SK-N-SH (cell line): Measurements from ENCODE around the gene PTPN14. TPM values are rescaled to one million over a fixed set of nuclear protein-coding genes. Genes with fewer than 3 reads are reported as not detected.
A peak's percentile ranks its signal among the peaks of the same experiment; 100 is the strongest.

Experiments
- CTCF ChIA-PET: fragments of 300-600, 350-600 bp; formaldehyde crosslinking; extraction: SDS; loops from one replicate; lab custom pipeline; 2021; lab: Yijun Ruan, JAX
- POLR2A ChIA-PET: fragments of 350-600 bp; sonication (Branson Sonifier 250); formaldehyde crosslinking; extraction: SDS; loops from one replicate; lab custom pipeline; 2020; ENCODE audit warnings: antibody characterized with exemption, inconsistent platforms; lab: Yijun Ruan, JAX
- DNase-seq: peaks from one replicate; pipeline ENCODE4 v3.0.0; 2012
- H2AFZ ChIP-seq: fragments of 200-600 bp; sonication (generic); 2 replicates; pipeline ENCODE4 v1.8.1; 2016; ENCODE audit warnings: antibody characterized with exemption, mild to moderate bottlenecking, low read depth
- H3F3A ChIP-seq: fragments of 200-600 bp; sonication (generic); replicated peaks from 2 replicates; pipeline ENCODE3; 2016; ENCODE audit warnings: antibody characterized with exemption, mild to moderate bottlenecking; ENCODE audit not compliant: insufficient read depth
- H3K27ac ChIP-seq, 2 experiments: fragments of 200-500 bp in 1 of 2; fragments of 200-600 bp in 1 of 2; sonication (Bioruptor generic) in 1 of 2; sonication (generic), shearing (Covaris generic) in 1 of 2; 2 replicates each; pipeline versions ENCODE4 v1.5.1 to v1.6.1; 2014 to 2016; ENCODE audit warnings: low read depth in 2 of 2, inconsistent platforms in 1 of 2, low read length in 1 of 2, mild to moderate bottlenecking in 1 of 2, mixed read lengths in 1 of 2
- H3K27me3 ChIP-seq: fragments of 200-600 bp; sonication (generic), shearing (Covaris generic); 2 replicates; pipeline ENCODE4 v1.6.1; 2016; ENCODE audit warnings: mixed run types; ENCODE audit not compliant: insufficient read depth
- H3K36me3 ChIP-seq, 2 experiments: fragments of 200-500 bp in 1 of 2; fragments of 200-600 bp in 1 of 2; sonication (Bioruptor generic) in 1 of 2; sonication (generic) in 1 of 2; replicated peaks in 1 of 2; 2 replicates each; pipeline versions ENCODE3 to v1.5.1; 2014 to 2016; ENCODE audit warnings: low read length in 1 of 2, mild to moderate bottlenecking in 1 of 2; ENCODE audit not compliant: insufficient read depth in 2 of 2, control insufficient read depth in 1 of 2
- H3K4me1 ChIP-seq, 2 experiments: fragments of 200-500 bp in 1 of 2; fragments of 200-600 bp in 1 of 2; sonication (Bioruptor generic) in 1 of 2; sonication (generic), shearing (Covaris generic) in 1 of 2; 2 replicates each; pipeline versions ENCODE4 v1.5.1 to v1.6.1; 2014 to 2016; ENCODE audit warnings: low read depth in 1 of 2, low read length in 1 of 2, mixed run types in 1 of 2; ENCODE audit not compliant: insufficient read depth in 2 of 2, control insufficient read depth in 1 of 2
- H3K4me2 ChIP-seq: fragments of 200-600 bp; sonication (generic), shearing (Covaris generic); 2 replicates; pipeline ENCODE4 v1.6.1; 2017; ENCODE audit warnings: mixed run types
- H3K4me3 ChIP-seq, 2 experiments: fragments of 200-500 bp in 1 of 2; fragments of 200-600 bp in 1 of 2; sonication (Bioruptor generic) in 1 of 2; sonication (generic), shearing (Covaris generic) in 1 of 2; 2 replicates each; pipeline versions ENCODE4 v1.5.1 to v1.8.1; 2014 to 2016; ENCODE audit warnings: low read depth in 2 of 2, inconsistent platforms in 1 of 2, low read length in 1 of 2, mild to moderate bottlenecking in 1 of 2, mixed read lengths in 1 of 2, moderate library complexity in 1 of 2
- H3K79me2 ChIP-seq: fragments of 200-600 bp; sonication (generic); 2 replicates; pipeline ENCODE4 v1.8.1; 2017; ENCODE audit warnings: mild to moderate bottlenecking; ENCODE audit not compliant: insufficient read depth
- H3K9ac ChIP-seq: fragments of 200-600 bp; sonication (generic); 2 replicates; pipeline ENCODE4 v1.6.1; 2017; ENCODE audit warnings: mixed run types
- H3K9me2 ChIP-seq: fragments of 200-600 bp; sonication (generic); 2 replicates; pipeline ENCODE4 v1.6.1; 2017; ENCODE audit warnings: mixed run types
- H3K9me3 ChIP-seq: fragments of 200-600 bp; sonication (generic); 2 replicates; pipeline ENCODE4 v1.6.1; 2017; ENCODE audit warnings: mixed run types, mild to moderate bottlenecking, moderate library complexity
- H4K20me1 ChIP-seq: fragments of 200-600 bp; sonication (generic); 2 replicates; pipeline ENCODE4 v1.6.1; 2017; ENCODE audit warnings: mild to moderate bottlenecking, mixed run types; ENCODE audit not compliant: insufficient read depth
- FOSL2 ChIP-seq: IDR thresholded peaks from 2 replicates; pipeline ENCODE4 v1.4.0; 2012; ENCODE audit warnings: low read depth, mild to moderate bottlenecking, moderate library complexity, borderline replicate concordance
- NRF1 ChIP-seq: IDR thresholded peaks from 2 replicates; pipeline ENCODE4 v1.6.1; 2012; ENCODE audit warnings: low read depth, mild to moderate bottlenecking, low read length
- RFX5 ChIP-seq: IDR thresholded peaks from 2 replicates; pipeline ENCODE4 v1.6.1; 2012; ENCODE audit warnings: mild to moderate bottlenecking, improper control_type of control experiment, low read length
- SMC3 ChIP-seq: IDR thresholded peaks from 2 replicates; pipeline ENCODE4 v1.6.1; 2012; ENCODE audit warnings: low read depth, low read length, improper control_type of control experiment
- TAF1 ChIP-seq: IDR thresholded peaks from 2 replicates; pipeline ENCODE4 v1.6.1; 2012; ENCODE audit warnings: low read depth, mild to moderate bottlenecking, low read length, moderate library complexity, borderline replicate concordance
- YY1 ChIP-seq: IDR thresholded peaks from 2 replicates; pipeline ENCODE4 v1.4.0; 2012; ENCODE audit warnings: low read depth, mild to moderate bottlenecking
- WGBS: methylation state at CpG from one replicate; pipeline ENCODE4 v1.1.6; 2017; ENCODE audit warnings: low lambda C conversion rate; 5-methylcytosine and 5-hydroxymethylcytosine counted together
- polyA plus RNA-seq, 3 experiments: library from polyadenylated mRNA; depleted of rRNA; stranded (reverse); fragments of >200 nt; gene quantifications; 2 replicates each; pipeline ENCODE4 v1.2.3, GENCODE V29; 2012
- TF ChIP-seq, protein P1 (sequence below): fragments of 200-600 bp; sonication (generic); IDR thresholded peaks from 2 replicates; pipeline ENCODE4 v1.6.1; 2017; ENCODE audit warnings: antibody characterized with exemption, mild to moderate bottlenecking, moderate library complexity
- TF ChIP-seq, protein P2 (sequence below): IDR thresholded peaks from 2 replicates; pipeline ENCODE4 v1.4.0; 2012; ENCODE audit warnings: low read depth
- TF ChIP-seq, protein P3 (sequence below): IDR thresholded peaks from 2 replicates; pipeline ENCODE4 v1.4.0; 2012; ENCODE audit warnings: low read depth, borderline replicate concordance

PTPN14 gene
- polyA plus RNA-seq, 1 of the 3 experiments (the other 2 are of a cell fraction), result 12.8 TPM

DNA sequence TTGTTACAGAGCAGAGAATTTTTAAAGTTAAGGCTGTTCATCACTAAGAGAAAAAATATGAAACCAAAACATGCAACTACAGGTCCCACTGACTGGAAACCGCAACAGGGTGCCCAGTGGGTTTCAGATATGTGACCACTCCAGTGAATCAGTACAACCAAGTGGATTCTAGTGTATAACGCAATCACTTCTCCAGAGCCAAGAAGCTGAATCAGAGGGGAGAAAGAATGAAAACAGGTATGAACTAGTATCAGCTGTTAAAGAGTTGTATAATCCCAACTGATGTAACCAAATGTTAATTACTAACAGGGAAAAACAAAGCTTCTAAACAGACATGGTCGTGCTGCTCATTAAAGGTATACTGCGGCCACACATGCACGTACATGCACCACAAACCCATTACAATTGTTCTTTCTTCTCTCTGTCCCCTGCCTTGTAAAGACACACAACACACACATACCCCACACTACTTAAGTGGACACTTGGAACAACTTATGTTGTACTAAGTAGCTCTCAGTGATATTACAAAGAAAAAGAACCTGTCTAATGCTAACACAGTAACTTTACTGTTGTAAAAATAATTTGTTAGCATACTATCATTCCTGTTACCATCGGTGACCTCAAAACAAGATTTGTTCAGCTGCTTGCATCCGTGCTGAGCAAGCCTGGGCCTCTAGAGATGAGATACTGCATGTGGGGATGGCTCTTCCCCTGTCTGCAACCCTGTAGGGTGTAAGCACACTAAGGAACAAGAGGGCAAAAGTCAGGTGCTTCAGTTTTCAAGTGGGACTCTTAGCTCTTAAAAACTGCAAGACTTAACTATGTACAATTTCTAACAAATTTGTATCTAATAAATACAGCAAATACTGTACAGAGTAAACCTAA is 74.2 kb downstream of the PTPN14 start:
- H3K27me3 ChIP-seq, result no peaks in the 10 kb centered on the region
- peaks cover 69% of the 10 kb centered on the region for H4K20me1 ChIP-seq
- no peak overlapping the region for H3K4me3 ChIP-seq
- H3F3A ChIP-seq, result peaks cover 37% of the 10 kb centered on the region
- no peaks in the 10 kb centered on the region for H3K9me3 ChIP-seq
- peak overlapping the region in 1 of 2 experiments; percentile 20; a peak in 2 of 4 replicates for H3K27ac ChIP-seq
- POLR2A ChIA-PET, result no interaction called here
- TF ChIP-seq TAF1, result no peak
- TF ChIP-seq, protein P1, sequence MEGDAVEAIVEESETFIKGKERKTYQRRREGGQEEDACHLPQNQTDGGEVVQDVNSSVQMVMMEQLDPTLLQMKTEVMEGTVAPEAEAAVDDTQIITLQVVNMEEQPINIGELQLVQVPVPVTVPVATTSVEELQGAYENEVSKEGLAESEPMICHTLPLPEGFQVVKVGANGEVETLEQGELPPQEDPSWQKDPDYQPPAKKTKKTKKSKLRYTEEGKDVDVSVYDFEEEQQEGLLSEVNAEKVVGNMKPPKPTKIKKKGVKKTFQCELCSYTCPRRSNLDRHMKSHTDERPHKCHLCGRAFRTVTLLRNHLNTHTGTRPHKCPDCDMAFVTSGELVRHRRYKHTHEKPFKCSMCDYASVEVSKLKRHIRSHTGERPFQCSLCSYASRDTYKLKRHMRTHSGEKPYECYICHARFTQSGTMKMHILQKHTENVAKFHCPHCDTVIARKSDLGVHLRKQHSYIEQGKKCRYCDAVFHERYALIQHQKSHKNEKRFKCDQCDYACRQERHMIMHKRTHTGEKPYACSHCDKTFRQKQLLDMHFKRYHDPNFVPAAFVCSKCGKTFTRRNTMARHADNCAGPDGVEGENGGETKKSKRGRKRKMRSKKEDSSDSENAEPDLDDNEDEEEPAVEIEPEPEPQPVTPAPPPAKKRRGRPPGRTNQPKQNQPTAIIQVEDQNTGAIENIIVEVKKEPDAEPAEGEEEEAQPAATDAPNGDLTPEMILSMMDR, result no peak
- no peak for TF ChIP-seq YY1
- no peak for TF ChIP-seq NRF1
- TF ChIP-seq, protein P2, sequence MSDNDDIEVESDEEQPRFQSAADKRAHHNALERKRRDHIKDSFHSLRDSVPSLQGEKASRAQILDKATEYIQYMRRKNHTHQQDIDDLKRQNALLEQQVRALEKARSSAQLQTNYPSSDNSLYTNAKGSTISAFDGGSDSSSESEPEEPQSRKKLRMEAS, result no peak
- TF ChIP-seq, protein P3, sequence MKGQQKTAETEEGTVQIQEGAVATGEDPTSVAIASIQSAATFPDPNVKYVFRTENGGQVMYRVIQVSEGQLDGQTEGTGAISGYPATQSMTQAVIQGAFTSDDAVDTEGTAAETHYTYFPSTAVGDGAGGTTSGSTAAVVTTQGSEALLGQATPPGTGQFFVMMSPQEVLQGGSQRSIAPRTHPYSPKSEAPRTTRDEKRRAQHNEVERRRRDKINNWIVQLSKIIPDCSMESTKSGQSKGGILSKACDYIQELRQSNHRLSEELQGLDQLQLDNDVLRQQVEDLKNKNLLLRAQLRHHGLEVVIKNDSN, result no peak
- no peak overlapping the region for H3K4me2 ChIP-seq
- H3K36me3 ChIP-seq, result no peaks in the 10 kb centered on the region
- 83% methylated on average over 7 of the region's 7 CpGs for WGBS
- H3K4me1 ChIP-seq, result peaks cover 0 to 49% of the 10 kb centered on the region in 2 experiments
- H3K9me2 ChIP-seq, result no peaks in the 10 kb centered on the region
- no peak overlapping the region for H2AFZ ChIP-seq
- H3K9ac ChIP-seq, result no peak overlapping the region
- peaks cover 100% of the 10 kb centered on the region for H3K79me2 ChIP-seq
- no peak for DNase-seq
- CTCF ChIA-PET, result interaction anchor here (0.8 kb wide), 1 partner anchor 144 kb away, joined by 5 read pairs; no protein-coding TSS in a partner anchor

DNA sequence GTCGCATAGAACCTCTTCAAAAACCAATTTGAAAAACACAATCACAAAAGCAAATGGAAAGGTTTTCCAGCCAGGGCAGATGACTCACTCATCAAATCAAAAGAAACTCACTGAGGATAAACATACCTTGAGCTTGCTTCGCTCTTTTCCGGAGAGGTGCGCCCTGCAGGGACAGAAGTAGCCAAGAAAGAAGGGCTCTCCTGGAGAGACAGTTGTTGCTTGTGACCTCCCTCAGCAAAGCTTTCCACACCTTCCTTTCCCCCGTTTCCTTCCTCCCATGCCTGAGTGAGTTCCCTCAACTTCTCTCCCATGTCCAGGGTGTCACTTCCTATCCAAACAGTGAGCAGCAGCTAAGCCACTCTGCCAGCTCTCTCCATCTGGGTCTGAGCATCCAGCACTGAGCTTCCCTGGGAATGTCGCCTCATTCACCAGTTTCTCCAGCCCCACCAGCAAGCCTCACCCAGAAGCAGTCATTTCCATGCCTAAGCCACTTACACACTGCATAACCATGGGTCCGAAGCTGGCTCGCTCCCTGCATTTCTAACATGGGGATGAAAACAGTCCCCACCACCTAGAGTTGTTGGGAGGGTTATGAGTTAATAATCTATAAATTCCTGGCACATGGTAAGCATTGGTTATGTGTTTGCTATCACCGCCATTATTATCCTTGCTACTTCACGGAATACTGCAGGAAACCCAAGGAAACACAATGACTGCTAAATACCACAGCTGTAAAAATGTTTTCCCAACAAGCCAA is 75.0 kb downstream of the PTPN14 start:
- H3K4me3 ChIP-seq, result no peak overlapping the region

More for the DNA sequence above, 75.0 kb downstream of the PTPN14 start:
- Histone ChIP-seq H3K27ac (peak overlapping the region in 1 of 2 experiments; percentile 20; a peak in 2 of 4 replicates), H3K9me3 (no peaks in the 10 kb centered on the region), H4K20me1 (peaks cover 71% of the 10 kb centered on the region), H3K36me3 (no peaks in the 10 kb centered on the region), H3K9me2 (no peaks in the 10 kb centered on the region), H2AFZ (no peak overlapping the region), H3K4me2 (no peak overlapping the region), H3F3A (peaks cover 37% of the 10 kb centered on the region)
- ChIA-PET CTCF (interaction anchor here (1.6 kb wide), 1 partner anchor 10 kb away, joined by 3 read pairs; no protein-coding TSS in a partner anchor), POLR2A (no interaction called here)
- TF ChIP-seq FOSL2 (peak; percentile 6; the same call in 1 of the 2 replicates), SMC3 (no peak), RFX5 (no peak)
- TF ChIP-seq, all 33 proteins: peak for 1
- WGBS, result 93% methylated on average over 10 of the region's 10 CpGs
- DNase-seq, result no peak
- no peaks in the 10 kb centered on the region for H3K27me3 ChIP-seq
- H3K79me2 ChIP-seq, result peaks cover 100% of the 10 kb centered on the region
- H3K4me1 ChIP-seq, result peaks cover 0 to 49% of the 10 kb centered on the region in 2 experiments
- H3K9ac ChIP-seq, result no peak overlapping the region
